Daoy (cell line): ENCODE measurements around the gene OXSM. TPM values are rescaled to one million over a fixed set of nuclear protein-coding genes. Genes with fewer than 3 reads are reported as not detected.

Experiments used
- total RNA-seq: library from RNA; depleted of rRNA; stranded (reverse); fragments of >200 nt; shearing (Covaris generic); gene quantifications from 2 replicates; pipeline ENCODE4 v1.2.3, GENCODE V29; 2014; rRNA removed

The OXSM gene
- total RNA-seq, 1 experiment from 2014 or later, result 10.6 TPM

Other genes with a start within 250 kb of the OXSM start
- 73.3 and 85.3 TPM in 2 replicates for gene TOP2B, start 125.2 kb upstream of the OXSM start, total RNA-seq
- gene NGLY1, start 6.6 kb upstream of the OXSM start, total RNA-seq, result 27.6 and 40.8 TPM in 2 replicates